Smooth muscle cell of the umbilical artery (primary cell): ENCODE data around the gene NPIPA3. TPM values are rescaled to one million over a fixed set of nuclear protein-coding genes. Genes with fewer than 3 reads are reported as not detected.

Experiments
- total RNA-seq: library from RNA; depleted of rRNA; stranded (reverse); fragments of >200 nt; gene quantifications from 2 replicates; pipeline ENCODE4 v1.2.3, GENCODE V29; 2014

The NPIPA3 gene
- total RNA-seq: 0.37 and 0.59 TPM in 2 replicates

DNA sequence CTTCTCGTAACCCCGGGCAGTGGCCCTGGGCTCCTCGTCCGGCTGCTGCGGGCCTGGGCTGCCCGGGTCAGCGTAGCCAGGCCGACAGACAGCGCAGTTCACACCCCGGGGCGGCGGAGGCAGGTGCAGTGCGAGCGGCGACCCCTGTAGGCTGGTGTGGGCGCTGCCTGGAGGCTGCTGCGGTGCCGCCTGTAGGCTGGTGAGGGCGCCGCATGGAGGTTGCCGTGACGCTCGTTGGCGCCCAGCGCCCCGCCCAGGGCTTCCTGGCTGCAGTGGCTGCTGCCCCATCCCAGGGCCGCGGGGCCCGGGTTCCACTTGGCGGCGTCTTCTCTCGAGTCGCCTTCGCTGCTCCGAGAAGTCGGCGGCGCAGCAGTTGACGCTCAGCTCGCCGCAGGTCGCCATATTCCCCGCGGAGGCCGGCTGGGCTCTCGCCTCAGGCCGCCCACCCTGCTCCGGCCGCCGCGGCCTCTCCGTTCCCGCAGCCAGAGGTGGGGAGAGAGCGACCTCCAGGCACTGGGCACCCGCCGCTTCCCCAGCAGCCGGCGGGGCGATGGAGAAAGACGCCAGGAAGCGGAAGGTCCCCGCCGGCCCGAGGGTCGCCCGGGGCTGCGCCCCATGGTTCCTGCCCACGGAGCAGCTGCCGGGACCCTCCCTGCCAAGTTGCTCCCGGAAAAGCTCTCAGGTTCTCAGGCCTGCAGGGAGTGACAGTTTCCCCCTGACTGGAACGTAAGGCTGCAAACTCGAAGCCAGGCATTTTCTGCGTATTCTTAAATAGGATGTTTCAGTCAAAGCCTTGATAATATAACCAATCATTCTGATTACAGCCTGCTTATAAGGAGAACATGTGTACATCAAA lies at the start of gene NPIPA3:
Gene NPIPA3 (plus strand): TSS at position 256 of the 856 bp plus-strand sequence. CDS start 5,533 bp downstream, outside the sequence.

DNA sequence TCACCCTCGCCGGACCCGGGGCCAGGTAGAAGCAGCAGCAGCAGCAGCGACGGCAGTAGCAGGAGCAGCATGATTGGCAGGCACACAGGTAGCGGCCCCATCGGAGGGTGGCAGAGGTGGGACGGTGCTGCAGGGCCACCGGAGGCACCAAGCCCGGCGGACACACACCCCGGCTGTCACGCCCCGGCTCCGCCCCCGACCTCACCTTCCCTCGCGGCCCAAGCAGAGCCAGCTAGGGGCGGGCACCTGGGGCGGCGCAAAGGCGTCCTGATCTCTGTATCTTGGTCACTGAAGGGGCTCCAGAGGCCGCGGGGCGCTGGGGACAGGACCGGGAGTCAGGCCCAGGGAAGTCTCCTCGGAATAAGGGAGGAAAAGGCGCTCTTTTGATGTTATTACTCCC lies 9.1 kb upstream of the NPIPA3 start, which contains the start of gene PLA2G10:
Gene PLA2G10 (minus strand): TSS at position 180 of the 400 bp plus-strand sequence. CDS start 79 bp downstream, at position 101.

GRCh38 chr16:14742273-14743128 lies 39.3 kb downstream of the NPIPA3 start, which contains the start of gene NPIPA2:
Gene NPIPA2 (plus strand): TSS chr16:14742533. CDS start chr16:14748066, 5,533 bp downstream.

Other genes starting within 250 kb of the NPIPA3 start
- 27.6 and 33.9 TPM in 2 replicates for gene PARN, start 73.2 kb upstream of the NPIPA3 start, total RNA-seq
- 80.2 and 90.4 TPM in 2 replicates for gene BFAR, start 70.5 kb upstream of the NPIPA3 start, total RNA-seq
- not detected in 2 replicates for gene PLA2G10, start 9.1 kb upstream of the NPIPA3 start, total RNA-seq
- 0.59 TPM in 1 of 2 replicates, not detected in the other for gene NPIPA2, start 39.1 kb downstream of the NPIPA3 start, total RNA-seq
- 244 and 299 TPM in 2 replicates for gene NOMO1, start 130.3 kb downstream of the NPIPA3 start, total RNA-seq
- gene NPIPA1, start 234.0 kb downstream of the NPIPA3 start, total RNA-seq: 63.5 and 121 TPM in 2 replicates